GM19463 (cell line): ENCODE measurements around the gene SYNPO2.

ENCODE experiments used
- ATAC-seq: cut with Tn5 transposase; IDR thresholded peaks from one replicate; pipeline ENCODE4 v1.9.1; 2021; ENCODE audit warnings: mild to moderate bottlenecking, moderate library complexity; ENCODE audit not compliant: unreplicated experiment

Gene SYNPO2

GRCh38 chr4:119104644-119105273, 216.1 kb downstream of the SYNPO2 start:
- ATAC-seq: no peak

GRCh38 chr4:119105605-119106004, 217.0 kb downstream of the SYNPO2 start:
- ATAC-seq: no peak

GRCh38 chr4:119106036-119107000, 217.7 kb downstream of the SYNPO2 start:
- no peak for ATAC-seq

GRCh38 chr4:119110121-119110520, 221.5 kb downstream of the SYNPO2 start:
- no peak for ATAC-seq
